Activated CD4-positive, CD25-positive, alpha-beta regulatory T cell treated with anti-CD3 and anti-CD28 coated beads, Interleukin-2, amount 50 U/mL, for 16 hours (primary cell): Measurements from ENCODE around the gene FBXO24.
A peak's percentile ranks its signal among the peaks of the same experiment; 100 is the strongest.

Experiments
- DNase-seq: peaks from one replicate; pipeline ENCODE4 v3.0.0-alpha.2; 2020; ENCODE audit warnings: low read depth, low spot score

FBXO24 gene

DNA sequence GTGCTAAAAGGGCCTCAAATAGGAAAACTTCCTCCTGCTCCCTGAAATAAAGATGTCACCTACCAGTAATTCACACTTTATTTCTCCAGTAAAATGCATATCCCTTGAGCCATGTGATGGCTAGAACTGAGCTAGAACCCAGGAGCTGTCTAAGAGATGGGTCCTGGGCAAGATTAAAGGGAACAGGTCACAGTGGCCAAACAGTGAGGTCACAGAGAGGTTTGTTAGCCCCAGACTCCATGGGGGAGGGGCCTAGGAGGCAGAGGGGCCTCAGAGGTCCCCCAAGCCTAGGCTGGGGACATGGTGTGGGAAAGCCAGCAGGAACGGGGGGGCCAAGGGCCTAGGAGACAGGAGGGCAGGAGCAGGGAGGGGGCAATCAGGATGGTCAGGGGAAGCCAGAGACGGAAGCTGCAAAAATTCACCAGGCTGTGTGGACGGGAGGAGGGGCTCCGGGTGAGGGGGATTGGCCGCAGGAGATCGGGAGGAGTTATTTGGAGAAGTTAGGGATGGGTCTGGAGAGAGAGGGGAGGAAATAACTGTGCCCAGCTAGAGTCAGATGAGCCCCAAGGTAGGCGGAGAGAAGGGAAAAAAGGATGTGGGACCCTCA is 3.3 kb downstream of the FBXO24 start:
- no peak for DNase-seq

DNA sequence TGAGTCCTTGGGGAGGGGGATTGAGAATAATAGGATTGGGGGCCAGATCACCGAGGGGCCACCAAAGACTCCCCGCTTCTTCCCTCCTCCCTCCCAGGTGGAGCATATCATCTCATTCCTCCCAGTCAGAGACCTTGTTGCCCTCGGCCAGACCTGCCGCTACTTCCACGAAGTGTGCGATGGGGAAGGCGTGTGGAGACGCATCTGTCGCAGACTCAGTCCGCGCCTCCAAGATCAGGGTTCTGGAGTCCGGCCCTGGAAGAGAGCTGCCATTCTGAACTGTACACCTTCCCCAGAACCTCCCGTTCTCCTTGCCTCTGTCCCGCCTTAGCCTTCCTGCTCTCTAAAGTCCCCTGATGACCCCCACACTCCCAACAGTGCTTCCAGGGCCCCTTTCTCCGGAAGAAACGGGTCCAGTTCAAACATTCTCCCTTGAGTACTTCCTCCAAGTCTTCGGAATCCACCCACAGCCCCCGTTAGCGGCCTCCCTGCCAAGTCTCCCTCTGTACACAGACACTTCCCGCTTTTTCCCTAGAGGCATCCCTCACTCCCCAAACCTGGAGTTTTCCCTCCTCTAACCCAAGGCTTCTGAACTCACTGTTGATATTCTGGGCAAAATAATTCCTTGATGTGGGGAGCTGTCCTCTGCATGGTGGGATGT is 4.1 kb downstream of the FBXO24 start:
- no peak for DNase-seq

DNA sequence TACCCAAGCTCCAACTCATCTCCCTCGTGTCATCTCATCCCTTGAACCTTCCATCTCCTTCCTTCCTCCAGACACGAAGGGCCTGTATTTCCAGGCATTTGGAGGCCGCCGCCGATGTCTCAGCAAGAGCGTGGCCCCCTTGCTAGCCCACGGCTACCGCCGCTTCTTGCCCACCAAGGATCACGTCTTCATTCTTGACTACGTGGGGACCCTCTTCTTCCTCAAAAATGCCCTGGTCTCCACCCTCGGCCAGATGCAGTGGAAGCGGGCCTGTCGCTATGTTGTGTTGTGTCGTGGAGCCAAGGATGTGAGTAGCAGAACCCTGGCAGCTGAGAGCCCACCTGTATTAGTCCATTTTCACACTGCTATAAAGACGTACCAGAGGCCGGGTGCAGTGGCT is 5.5 kb downstream of the FBXO24 start:
- no peak for DNase-seq

DNA sequence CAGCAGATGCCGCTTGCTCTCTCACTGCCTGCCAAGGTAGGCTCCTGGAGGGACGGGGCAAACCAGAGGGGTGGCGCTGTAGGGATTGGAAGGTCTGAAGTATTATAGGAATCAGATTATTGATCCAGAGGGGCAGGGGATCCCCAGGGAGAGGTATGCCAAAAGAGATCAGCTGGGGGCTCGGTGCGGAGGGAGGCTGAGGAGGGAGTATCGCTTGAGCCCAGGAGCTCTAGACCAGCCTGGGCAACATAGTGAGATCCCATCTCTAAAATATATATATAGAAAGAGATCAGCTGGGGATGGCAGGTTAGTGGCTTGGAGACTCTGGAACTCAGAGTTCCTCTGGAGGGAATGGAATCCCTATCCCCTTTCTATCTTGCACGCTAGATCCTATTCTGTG is 9.1 kb downstream of the FBXO24 start:
- DNase-seq = no peak

DNA sequence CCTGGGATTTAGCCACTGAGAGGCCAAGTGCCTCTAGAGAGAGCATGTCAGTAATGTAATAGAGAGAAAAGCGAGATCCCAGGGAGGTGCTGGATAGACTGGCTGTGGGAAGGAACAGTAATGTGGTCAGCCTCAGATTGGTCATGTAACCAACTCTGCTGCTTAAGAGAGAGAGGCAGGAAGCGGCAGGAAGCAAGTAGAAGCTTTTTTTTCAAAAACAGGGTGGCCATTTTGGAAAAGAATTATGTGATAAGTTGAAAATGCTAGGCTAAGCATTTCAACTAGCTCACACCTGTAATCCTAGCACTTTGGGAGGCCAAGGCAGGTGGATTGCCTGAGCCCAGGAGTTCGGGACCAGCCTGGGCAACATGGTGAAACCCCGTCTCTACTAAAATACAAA is 12.3 kb downstream of the FBXO24 start:
- DNase-seq = no peak

- DNase-seq = no peak
Measured at GRCh38 chr7:100599911-100600729, 14.0 kb downstream of the FBXO24 start.

DNA sequence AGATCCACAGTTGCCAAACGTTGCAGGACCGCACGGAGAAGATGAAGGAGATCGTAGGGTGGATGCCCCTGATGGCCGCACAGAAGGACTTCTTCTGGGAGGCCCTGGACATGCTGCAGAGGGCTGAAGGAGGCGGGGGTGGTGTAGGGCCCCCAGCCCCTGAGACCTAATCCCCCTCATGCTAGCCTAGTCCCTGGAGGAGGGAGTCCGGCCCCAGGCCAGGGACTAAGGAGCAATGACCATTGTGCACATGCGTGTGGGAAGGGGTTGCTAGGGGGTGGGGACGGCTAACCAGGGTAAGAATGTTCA is 14.6 kb downstream of the FBXO24 start:
- no peak for DNase-seq

DNA sequence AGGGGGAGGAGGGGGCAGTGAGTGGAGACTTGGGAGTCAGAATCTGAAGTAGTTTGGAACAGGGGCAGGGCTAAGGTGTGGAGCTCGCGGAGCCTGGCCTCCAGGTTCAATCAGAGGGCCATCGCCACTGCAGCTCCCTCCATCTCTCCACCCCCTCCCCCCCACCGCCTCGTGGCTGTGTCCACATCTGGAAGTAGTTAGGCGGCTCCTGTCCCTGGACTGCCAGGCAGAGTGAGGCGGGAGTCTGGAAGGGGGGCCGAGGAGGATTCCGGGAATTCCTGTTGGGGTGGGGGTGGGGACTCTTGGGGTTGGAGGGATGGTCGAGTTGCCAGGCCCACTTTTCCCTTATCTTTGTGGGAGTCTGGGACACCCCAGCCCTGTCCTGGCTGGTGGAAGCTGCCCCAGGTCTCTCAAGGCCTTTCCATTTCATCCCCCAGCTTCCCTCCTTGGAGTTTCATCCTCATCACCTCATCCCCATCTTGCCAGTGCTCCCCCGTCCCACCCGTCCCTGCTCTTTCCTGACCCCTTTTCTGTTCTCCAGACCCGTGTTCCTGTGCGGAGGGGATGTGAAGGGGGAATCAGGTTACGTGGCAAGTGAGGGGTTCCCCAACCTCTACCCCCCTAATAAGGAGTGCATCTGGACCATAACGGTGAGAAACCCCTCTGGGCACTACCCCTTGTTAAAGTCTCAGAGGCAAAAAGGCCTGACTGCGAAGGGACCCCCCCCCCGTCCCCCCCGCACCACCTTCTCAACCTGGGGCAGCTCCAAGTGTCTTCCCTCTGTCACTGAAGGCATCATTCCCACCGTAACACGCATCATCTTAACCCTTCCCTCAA is 17.0 kb downstream of the FBXO24 start:
- no peak for DNase-seq

- DNase-seq = no peak
Measured at GRCh38 chr7:100603726-100604027, 17.5 kb downstream of the FBXO24 start.

DNA sequence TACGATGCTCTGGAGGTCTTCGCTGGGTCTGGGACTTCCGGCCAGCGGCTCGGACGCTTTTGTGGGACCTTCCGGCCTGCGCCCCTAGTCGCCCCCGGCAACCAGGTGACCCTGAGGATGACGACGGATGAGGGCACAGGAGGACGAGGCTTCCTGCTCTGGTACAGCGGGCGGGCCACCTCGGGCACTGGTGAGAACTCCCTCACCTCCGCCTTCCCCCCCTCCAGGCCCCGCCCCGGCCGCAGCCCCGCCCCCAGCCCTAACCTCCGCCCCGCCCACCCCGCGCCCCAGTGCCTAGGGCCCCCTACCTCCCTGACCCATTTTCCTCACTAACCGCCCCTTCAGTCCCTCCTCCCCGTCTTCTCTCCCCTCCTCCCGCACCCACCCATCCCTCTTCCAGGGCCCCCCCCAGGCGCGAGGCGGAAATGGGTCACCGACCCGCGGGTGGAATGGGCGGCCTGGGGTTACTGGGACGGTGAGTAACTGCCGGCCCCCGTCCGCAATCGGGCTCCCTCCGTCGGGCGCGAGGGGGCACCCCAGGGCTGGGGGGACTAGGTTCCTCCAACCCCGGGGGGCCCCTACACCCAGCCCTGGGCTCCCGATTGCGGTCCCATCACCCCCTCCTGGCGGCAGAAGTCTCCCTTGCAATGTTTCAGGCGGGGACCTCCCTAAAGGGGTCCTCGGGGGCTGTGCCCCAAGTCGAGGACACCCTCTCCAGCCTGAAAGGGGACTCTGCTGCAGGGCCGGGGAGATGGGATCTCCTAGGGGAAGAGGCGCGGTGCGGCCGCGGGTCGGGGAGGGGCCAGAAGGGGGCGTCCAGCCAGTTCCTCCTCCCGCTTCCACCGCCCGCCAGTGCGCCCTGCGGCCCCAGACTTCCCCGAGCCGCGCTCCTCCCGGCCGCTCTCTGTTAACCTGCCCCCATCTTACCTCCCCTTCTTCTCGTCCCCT is 18.2 kb downstream of the FBXO24 start:
- peak; percentile 44 for DNase-seq

DNA sequence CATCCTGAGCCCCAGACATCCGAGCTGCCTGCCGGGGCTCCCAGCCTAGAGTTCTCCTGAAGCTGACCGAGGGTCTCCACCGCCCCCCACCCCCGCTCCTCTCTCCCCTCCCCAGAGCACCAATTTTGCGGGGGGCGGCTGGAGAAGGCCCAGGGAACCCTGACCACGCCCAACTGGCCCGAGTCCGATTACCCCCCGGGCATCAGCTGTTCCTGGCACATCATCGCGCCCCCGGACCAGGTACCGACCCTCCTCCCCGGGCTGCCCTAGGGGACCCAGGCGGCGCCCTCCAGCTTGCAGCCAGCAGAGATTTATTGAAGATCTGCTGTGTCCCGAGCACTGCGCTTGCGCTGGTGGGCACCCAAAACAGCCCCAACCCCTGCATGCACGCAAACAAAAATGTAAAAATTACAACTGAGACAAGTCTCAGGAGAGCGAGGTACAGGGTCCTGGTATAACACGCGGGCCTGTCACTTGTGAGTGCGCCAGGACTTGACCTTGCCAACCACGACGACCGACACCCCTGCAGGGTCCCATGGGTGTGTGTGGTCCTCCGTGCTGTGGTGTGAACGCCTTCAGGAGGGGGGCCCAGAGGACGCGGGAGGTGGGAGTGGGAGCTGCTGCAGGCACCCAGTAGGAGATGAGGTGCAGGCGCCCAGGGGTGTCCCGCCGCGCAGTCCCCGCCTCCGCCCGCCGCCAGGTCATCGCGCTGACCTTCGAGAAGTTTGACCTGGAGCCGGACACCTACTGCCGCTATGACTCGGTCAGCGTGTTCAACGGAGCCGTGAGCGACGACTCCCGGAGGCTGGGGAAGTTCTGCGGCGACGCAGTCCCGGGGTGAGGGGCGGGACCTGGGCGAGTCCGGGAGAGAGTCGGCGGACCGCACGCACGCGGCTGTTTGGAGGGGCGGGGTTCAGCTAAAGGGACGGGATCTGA is 19.1 kb downstream of the FBXO24 start:
- DNase-seq = no peak

DNA sequence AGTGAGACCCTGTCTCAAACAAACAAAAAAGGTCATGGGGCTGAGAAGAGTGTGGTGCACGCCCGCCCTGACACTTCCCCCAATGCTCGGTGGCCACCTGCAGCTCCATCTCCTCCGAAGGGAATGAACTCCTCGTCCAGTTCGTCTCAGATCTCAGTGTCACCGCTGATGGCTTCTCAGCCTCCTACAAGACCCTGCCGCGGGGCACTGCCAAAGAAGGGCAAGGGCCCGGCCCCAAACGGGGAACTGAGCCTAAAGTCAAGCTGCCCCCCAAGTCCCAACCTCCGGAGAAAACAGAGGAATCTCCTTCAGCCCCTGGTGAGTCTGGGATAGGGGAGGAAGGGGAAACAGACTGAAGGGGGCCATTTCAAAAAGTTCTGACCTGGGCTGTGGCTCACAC is 20.2 kb downstream of the FBXO24 start:
- no peak for DNase-seq

GRCh38 chr7:100607111-100607510 is 21.0 kb downstream of the FBXO24 start:
- DNase-seq = no peak

DNA sequence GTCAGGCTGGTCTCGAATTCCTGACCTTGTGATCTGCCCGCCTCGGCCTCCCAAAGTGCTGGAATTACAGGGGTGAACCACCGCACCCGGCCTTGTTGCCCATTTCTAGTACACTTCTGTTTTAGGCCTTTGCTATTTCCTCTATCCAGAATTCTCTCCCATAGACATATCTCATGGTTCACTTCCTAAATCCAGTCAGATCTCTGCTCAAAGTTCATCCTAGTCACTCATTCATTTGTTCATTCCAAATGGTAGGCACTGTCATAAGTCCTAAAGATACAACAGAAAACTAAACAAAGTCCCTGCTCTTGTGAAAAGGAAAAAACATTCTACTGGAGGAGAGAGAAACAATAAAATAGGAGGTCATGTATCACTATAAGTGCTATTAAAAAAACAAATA is 23.8 kb downstream of the FBXO24 start:
- DNase-seq = no peak

- peak; percentile 94 for DNase-seq
Measured at GRCh38 chr7:100611983-100612729, 26.0 kb downstream of the FBXO24 start, which contains the start of gene MOSPD3. MOSPD3 (plus strand) TSS chr7:100612540; CDS start chr7:100612792, 252 bp downstream.

DNA sequence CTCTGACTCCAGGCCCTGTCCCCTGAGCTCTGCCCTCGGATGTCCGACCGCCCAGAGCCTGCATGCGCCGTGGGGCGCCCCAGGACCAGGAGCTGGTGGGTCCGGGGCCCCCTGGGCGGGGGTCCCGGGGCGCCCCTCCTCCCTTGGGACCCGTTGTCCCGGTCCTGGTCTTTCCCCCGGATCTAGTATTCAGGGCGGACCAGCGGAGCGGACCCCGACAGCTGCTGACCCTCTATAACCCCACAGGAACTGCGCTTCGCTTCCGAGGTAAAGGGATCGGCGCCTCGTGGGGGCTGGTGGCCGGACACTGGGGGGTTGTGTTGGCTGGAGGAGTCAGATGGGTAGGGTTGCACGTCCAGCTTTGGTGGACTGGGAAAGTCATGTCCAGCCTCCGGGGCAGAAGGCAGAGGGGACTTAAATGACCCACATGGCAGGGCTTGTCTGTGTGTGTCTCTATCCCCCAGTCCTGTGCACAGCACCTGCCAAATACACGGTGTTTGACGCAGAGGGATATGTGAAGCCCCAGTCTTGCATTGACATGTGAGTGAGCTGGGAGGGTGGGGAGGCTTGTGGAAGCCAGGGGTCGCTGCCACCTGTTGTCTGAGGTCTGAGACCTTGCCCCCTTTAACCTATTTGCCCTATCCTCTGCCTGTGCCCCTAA is 26.7 kb downstream of the FBXO24 start:
- DNase-seq = no peak

DNA sequence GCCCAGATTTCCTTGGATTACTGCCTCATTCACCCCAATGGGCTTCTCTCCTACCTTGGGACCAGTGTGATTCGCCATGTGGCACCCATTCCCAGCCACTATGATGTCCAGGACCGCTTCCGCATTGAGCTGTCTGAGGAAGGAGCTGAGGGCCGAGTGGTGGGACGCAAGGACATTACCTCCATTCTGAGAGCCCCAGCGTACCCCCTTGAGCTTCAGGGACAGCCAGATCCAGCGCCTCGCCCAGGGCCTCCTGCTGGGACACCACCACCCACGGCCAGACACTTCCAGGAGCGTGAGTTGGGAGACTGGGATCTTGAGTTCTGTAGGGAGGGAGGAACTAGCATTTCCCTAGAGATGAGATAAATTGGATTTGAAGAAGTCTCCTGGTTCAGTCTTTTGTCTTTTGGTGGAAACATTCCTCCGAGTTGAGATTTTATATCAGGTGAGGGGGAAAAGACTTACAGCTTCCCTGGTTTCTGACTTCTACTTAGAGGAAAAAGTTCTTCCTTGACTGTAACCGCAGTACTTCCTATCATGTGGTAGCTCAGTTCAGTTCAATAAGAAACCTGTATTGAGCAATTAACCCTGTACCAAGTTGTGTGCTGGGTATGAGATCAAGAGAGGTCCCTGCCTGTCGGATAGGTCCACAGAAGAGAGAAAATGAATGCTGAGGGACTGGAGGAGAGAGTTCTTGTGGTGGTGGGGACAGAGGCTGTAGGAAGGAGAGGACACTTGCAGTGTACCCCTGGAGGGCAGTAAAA is 27.5 kb downstream of the FBXO24 start:
- no peak for DNase-seq

- DNase-seq = no peak
Measured at GRCh38 chr7:100614308-100614861, 28.3 kb downstream of the FBXO24 start.
